NCI-H128 (cell line): ENCODE results near the gene APCDD1L.

Experiments used
- DNase-seq: peaks from one replicate; lab custom pipeline; 2025; ENCODE audit not compliant: unreplicated experiment; lab: John Stamatoyannopoulos, UW

APCDD1L gene

DNA sequence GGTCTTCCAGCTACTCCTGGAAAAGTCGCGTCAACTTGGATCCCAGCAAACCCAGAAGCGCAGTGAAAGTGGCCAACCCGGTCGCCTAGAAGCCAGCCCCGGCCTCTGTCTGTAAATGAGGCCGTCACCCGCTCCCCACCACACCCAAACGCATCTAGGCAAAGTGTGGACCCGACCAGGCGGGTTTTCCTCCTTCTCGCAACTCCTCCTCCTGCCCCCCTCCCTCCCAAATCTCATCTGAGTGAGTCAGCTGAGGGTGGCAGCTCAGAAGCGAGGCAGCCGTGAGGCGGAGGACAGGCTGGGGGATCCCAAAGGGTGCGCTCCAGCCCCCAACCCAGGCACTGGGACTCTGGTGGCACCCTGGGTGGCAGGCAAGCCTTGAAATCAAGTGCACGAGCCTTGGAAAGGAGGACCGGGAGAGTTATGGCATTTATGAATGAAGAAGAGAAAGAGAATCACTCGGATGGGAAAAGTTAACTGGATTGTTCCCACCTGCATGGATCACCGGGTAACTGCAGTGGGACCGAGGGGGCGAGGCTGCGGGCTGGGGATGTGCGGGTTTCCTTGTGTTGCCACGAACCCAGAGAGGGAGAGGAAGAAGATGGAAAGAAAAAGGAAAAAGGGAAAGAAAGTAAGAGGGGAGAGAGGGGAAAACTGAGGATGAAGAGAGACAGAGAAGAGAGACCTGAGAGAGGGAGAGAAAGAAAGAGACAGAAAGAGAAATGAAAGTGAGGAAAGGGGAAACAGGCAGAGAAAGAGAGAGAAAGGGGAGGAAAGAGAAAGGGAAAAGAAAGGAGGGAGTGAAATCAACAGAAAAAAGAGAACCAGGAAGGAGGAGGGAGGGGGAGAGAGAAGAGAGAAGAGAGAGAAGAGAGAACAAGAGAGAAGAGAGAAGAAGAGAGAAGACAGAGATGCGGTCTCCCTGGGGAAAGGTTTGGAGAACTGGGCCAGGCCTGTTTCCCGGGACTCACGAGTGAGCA, at the start of gene APCDD1L:
Gene APCDD1L (minus strand): TSS at position 167 of the 980 bp plus-strand sequence. CDS start 692 bp downstream, outside the sequence.
- DNase-seq, result no peak

DNA sequence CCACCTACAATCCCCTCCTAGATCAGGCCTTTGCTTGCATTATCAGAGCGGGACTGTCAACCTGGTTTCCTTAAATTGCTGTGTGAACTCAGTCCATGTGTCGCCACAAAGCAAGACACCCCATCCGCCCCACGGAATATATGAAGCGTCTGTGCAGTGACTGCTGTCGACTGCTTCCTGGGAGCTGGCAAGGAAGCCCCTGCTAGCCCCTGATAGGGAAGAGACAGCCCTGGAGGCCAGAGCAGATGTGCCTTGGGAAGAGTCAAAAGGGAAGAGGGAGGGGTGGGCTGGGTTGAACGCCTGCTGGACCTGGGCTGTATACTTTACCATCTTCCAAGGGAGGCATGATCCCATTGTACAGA, 44.1 kb upstream of the APCDD1L start:
- no peak for DNase-seq

DNA sequence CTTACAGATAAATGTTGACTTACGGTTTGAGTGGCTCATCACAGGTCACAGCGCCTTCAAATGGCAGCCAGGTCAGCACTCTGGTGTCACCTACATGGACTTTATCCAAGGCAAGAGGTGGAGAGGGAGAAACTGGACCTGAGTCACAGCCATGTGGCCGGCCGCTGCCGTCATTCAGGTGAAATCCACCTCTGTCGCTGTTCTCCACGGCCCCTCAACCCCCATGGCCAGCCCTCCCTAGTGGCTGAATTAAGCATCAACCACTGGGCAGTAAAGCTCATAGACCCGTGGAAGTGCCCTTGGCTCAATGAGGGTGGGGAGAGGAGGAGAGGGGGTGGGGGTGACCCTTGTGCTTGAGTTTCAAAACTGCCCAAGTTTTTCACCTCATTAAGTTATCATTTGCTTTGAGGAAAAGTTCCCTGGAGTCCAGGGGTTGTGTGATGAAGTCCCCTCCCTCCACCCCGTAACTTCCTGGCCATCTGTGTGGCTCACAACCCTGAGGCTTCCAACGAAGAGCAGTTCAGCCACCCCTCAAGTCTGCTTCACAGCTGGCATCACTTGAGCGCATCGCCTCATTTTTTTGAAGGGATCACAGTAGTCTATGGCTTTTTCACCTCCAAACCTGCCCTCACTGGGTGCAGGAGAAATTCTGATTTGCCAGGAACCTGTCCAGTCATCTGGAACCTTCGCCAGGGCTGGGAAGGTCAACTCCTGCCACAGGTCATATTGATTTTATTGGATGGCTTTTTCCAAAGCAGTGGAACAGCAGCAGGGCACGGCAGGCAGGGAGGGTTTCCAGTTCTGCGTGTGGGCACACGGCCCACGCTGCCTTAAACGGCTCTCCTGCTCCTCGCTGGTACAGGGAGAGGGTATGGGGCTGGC, 43.5 kb upstream of the APCDD1L start:
- no peak for DNase-seq

DNA sequence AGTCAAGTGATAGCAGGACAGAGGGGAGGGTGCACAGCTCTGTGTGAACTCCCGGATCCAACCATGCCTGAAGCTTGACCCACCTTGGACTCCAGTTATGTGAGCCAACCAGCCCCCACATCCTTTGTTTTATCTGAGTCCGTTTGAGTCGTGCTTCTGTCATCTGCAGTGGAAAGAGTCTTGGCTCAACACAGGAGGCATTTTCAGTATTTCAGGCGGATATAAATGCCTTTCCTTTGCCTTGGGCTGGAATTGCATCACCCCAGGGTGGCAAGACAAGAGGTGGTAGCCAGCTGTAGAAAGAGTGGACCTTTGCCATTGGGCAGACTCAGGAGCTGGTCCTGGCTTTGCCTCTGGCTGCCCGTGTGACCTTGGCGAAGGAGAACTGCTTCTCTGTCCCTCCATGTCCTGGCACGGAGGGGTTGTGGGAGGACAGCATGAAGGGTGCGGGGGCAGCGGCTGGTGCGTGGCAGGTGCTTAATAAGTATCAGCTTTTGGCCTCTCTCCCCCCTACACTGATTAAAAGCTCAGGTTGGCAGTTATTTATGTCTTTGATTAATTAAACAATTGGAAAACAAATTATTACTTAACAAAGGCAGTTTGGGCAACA, 42.6 kb upstream of the APCDD1L start:
- DNase-seq, result no peak

DNA sequence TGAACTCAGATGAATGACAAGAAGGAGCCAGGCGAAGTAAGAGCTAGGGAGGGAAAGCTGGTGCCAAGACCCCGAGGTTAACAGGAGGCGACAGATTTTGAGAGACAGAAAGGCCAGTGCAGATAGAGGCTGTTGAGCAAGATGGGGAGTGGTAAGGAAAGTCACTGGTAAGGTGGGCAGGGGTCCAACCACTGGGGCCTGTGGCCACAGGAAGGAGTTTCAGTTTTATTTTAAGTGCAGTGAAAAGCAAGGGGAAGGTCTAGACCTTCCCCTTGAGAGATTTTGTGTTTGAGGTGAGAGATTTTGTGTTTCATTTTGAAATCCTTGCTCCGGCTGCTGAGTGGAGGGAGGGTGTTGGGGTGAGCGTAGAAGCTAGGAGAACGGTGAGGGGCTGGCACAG, 41.8 kb upstream of the APCDD1L start:
- no peak for DNase-seq

DNA sequence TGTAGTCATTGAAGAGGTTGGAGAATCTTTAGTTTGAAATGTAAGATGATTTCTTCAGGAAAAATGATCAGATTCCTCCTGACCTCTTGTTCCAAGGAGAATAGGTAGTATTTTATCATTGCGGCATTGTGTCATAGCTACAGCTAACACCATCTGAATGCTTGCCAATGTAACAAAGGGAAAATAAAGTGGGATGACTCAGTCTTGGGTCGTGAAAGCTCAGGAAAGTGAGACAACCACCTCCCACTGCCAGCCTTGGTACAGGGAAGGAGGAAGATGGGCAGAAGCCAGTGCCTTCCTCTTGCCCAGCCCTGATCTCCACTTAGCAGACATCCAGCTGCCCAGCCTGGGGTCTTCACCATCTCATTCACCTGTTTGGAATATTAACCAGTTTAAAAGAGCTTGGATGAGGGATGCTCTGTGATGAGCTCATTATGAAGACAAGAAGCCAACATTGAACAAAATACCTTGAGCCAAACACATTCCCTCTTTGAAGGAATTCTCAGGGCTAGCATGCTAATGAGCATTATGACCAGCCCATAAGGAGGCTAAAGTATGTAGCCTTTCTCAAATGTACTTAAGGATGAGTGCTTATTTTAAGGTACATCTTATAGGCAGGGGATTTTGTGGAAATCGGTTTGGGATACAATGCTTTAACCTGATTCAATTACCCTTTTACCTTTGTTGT, 40.0 kb upstream of the APCDD1L start:
- DNase-seq, result no peak

DNA sequence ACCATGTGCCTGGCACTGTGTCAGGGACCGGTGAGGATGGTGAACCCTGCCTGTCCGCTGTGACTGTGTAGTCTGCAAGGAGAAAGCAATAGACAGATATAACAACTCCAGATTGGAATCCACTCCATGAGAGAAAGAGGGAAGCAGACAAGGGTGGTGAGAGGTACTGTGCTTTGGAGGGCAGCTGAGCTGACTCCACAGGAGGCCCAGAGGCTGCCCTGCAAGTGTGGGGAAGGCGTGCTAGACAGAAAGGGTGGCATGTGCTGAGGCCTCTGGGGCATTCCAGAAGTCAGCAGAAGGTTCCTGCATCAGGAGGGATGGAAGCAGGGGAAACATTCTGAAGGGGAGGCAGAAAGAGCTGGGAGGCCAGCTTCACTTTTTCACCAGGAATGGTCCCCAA, 39.3 kb upstream of the APCDD1L start:
- DNase-seq, result no peak

DNA sequence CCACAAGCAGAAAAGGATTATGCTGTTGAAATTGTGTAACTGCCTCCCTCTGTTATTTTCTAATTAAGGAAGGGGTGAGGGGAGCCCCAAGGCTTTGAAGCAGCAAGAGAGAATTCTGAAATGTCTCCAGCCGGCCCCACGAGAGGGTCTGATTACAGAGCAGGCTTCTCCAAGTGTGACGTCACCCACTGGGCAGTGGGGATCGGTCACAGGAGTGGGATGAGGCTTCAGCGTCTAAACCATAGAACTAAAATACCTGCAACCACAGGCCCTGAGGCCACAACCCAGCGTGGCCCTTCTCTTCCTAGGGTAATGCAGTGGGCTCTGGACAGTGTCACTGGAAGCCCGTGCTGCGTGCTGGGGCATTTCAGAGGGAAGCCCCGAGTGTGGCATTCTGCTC, 38.6 kb upstream of the APCDD1L start:
- no peak for DNase-seq

DNA sequence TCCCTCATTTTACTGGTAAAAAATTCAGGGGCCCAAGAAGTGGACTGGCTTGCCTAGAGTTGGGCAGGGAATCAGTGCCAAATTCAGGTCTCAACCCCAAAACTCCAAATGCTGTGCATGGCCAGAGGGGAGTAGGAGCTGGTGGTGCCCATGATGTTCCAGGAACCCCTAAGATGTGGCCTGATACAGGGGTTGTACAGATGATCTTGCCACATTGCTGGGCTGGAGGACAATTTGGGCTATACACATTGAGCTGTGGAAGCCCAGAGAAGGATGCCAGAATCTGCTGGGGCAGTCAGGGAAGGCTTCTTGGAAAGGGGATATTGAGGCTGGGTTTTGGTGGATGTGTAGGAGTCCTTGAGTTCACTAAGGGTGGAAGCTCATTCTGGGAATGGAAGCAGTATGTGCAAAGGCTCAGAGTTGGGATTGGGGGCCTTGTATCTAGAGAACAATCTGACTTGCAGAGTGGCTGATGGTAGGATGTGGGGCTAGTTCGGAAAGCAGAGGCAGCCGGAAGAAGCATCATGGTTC, 38.0 kb upstream of the APCDD1L start:
- DNase-seq, result no peak

DNA sequence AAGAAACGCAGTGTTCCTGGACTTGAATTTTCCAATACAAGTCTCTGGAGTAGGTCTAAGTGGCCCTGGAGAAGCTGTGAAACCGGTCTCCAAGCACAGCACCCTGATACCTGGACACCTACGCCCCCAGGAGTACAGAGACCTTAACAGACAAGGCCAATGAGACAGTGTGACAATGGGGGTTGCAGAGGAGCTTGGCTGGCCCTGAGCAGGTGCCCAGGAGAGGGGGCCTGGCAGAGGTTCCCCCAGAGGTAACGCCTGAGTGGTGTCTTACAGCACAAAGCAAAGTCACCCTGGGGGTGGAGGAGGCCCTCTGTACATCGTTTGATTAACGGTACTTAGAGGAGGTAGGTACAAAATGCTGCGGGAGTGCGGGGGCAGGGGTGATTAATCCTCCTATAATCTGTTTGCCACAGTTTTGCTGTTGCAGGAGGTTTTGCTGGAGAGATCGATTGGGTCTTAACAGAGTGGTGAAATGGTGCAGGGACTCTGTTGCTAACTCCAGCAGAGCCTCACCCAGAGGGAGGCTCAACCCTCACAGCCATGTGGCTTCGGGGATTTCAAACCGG, 37.3 kb upstream of the APCDD1L start:
- no peak for DNase-seq

DNA sequence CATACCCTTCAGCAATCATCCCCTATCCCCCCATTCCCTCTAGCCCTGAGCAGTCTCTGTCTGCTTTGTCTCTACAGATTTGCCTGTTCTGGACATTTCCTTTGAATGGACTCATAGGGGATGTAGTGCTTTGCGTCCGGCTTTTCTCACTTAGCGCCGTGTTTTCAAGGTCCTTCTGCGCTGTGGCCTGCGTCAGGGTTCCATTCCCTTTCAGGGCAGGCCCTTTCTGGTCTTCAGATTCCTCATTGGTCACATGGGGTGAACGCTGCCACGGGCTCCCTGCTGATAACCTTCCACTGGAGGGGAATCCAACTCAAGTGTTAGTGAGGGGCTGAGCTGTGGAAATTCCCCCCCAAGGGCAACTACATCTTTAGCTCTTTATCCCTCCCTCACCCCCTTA, 36.4 kb upstream of the APCDD1L start:
- DNase-seq, result no peak

DNA sequence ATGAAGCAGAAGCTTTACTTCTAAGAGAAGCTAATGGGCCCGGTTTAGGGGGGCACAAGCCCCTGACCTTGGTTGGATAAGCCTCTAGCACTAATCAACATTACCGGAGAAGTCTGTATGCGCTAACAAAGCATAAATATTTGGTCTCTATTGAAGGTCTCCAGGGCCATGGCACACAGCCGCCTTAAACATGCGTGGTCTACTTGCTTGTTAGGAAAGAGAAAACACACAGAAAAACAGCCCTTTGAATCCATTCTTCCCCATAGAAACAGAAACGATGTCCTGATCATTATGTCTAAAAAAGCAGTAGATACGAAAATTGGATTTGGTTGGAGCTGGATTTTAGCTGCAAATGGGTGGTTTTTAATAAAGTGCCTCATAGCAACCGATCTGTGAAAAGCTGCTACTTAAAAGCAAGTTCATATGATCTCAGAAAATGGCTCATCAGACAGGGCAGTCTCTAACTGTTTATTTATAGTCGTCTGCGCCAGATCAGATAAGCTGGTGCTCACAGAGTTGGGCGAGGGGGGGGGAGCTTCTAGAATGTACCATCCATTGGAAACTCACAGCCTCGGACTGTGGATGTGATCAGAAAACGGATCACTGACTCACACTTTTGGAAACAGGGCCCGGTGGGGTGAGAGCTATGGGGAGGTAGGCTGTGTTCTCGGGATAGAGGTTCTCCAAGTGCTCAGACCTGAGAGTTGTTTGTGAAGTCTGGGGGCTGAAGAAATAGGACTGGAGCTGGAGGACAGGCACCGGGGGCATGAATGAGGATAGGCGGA, 35.3 kb upstream of the APCDD1L start:
- DNase-seq, result no peak

DNA sequence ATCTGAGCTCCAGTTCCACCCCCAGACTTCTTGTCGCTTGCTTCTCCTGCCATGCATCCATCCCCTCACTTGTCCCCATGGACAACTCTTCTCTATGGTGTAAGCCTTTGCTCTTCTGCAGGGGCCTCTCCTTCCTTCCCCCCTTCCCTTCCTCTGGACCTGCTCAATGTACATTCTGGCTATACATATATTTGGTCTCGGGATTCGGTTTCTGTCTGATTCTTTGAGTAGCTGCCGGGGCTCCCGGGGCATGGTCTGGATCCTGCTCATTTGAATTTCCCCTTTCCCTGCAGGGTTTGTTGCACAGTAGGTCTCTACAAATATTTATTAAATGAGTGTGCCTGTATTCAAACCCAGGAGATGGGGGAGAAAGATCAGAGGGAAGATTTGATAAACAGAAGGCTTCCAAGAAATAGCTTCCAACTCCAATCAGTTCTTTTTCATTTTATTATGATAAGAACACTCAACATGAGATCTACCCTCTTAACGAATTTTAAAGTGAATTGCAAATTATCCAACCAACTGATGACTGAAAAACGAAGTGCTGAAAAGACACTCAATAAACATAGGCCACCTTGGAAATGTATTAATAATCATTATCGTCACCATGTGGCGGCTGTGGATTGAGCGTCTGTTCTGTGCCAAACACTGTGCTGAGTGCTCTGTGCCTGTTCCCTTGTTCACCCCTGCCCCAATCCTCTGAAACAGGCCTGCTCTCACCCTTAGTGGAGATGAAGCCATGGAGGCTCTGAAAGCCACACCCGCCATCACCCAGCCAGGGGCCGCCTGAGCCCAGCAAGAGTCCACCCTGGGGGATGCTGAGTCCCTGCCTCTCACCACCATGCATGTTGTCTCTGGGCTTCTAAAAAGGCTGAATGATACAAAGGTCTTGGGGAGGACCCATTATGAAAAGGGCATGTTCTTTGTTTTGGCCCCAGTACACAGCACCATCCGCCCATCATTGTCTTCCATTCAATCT, 34.3 kb upstream of the APCDD1L start:
- no peak for DNase-seq

DNA sequence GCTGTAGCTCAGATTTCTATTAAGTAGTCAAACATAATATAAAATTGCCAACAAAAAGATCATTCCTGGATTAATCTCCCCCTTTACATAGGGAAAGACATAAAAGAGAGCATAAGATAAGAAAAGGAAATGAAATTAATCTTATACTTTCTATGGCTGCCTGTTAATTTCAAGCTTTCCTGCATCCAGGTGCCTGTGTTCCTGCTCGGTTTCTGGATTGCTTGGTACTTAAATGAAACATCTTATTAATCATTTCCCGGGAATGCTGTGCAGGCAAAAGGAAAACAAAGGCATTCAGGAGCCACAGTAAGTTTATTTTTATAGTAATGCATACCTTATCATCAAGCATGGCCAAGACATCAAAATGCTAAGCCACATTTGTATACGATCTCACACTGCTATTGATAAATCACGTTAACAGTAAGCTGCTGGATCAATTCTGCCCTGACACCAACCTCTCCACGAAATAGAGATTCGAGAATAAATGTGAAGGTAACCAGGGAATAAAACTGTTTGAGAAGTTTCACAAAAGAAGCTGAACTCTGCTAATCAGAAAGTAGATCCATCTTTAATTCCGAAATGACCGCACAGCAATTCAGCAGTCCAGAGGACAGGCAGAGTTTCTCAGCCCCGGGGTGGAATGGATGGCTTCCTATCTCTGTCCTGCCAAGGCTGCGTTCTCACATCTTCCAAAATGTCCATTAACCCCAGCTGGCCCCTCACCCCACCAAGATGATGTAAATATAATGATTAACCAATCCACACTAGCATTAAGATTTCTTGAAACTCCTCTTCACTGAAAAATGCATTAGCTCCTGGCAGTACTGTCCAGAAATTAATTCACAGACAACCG, 32.6 kb upstream of the APCDD1L start:
- no peak for DNase-seq

DNA sequence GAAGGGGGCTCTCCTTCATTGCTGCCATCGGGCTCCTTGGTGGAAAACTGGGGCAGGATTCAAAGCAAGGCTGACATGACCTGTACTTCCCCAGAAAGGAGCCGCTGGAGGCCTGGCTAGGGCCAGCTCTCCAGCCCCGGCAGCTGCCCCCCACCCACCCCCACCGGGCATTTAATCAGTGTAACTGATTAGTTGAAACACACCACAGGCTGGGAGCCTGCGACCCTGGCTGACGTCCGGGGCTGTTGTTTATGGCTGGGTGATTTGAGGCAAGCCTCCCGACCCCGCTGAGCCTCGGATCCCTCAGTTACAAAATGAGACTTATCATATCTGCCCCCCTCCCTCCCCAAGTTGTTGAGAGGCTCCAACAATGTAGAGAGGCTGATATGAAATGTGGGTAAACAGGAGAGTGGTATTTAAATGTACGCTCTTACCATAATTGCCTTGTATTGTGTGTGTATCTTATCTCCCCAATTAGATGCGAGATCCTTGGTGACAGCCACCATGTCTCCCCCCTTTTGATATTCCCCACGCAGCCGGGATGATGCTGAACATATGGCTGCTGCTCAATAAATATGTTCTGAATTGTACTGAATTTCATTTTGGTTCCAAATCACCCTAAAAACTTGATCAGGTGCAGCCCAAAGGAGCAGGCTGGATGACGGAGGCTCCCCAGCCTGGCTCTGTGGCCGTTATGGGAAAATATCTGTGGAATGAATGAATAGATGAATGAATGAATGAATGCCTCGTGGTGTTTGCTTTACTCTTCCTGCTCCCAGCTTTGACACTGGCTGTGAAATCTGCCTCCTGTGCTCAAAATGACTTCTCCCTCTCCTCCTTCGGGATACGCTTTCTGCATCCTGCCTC, 31.8 kb upstream of the APCDD1L start:
- DNase-seq, result no peak

DNA sequence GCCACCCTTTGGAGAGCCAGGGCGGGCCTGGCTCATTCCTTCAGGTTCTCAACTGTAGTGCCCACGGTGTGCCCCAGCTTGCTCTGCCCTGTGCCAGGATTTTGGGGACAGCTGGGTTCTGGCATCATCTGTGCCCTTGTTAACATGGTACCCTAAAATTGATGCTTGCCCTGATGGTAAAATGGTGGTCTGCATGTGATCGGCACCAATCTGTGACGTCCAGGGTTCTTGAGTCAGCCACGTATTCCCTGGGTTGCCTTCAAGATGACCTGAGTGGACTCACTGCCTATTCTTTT, 31.2 kb upstream of the APCDD1L start:
- no peak for DNase-seq
